GM18858 (cell line): ENCODE measurements around the gene ME3.

Experiments
- ATAC-seq: cut with Tn5 transposase; IDR thresholded peaks from one replicate; pipeline ENCODE4 v1.9.1; 2021; ENCODE audit not compliant: unreplicated experiment

Gene ME3

GRCh38 chr11:86519064-86519911, 153.1 kb downstream of the ME3 start:
- no peak for ATAC-seq

GRCh38 chr11:86518211-86518610, 154.2 kb downstream of the ME3 start:
- no peak for ATAC-seq

GRCh38 chr11:86517557-86517956, 154.9 kb downstream of the ME3 start:
- ATAC-seq: no peak

GRCh38 chr11:86515297-86516094, 156.9 kb downstream of the ME3 start:
- ATAC-seq: no peak

GRCh38 chr11:86514453-86514852, 158.0 kb downstream of the ME3 start:
- ATAC-seq: peak; percentile 45

- no peak for ATAC-seq
These were observed 158.6 kb downstream of the ME3 start for GRCh38 chr11:86513746-86514373.

GRCh38 chr11:86513138-86513537, 159.3 kb downstream of the ME3 start:
- no peak for ATAC-seq

- peak; percentile 83 for ATAC-seq
These were observed 161.3 kb downstream of the ME3 start for GRCh38 chr11:86511086-86511551.

GRCh38 chr11:86510674-86511073, 161.7 kb downstream of the ME3 start:
- no peak for ATAC-seq

GRCh38 chr11:86510097-86510496, 162.3 kb downstream of the ME3 start:
- no peak for ATAC-seq

GRCh38 chr11:86509588-86509974, 162.8 kb downstream of the ME3 start:
- ATAC-seq: no peak

GRCh38 chr11:86508604-86509587, 163.5 kb downstream of the ME3 start:
- no peak for ATAC-seq

- ATAC-seq: no peak
These were observed 165.1 kb downstream of the ME3 start for GRCh38 chr11:86507249-86507845.

GRCh38 chr11:86506235-86506634, 166.2 kb downstream of the ME3 start:
- no peak for ATAC-seq

- ATAC-seq: no peak
These were observed 169.3 kb downstream of the ME3 start for GRCh38 chr11:86503131-86503530.

GRCh38 chr11:86502137-86502642, 170.2 kb downstream of the ME3 start:
- ATAC-seq: no peak

- ATAC-seq: no peak
These were observed 171.8 kb downstream of the ME3 start for GRCh38 chr11:86500500-86501140.

- no peak for ATAC-seq
These were observed 172.7 kb downstream of the ME3 start for GRCh38 chr11:86499723-86500129.

GRCh38 chr11:86497836-86498235, 174.6 kb downstream of the ME3 start:
- no peak for ATAC-seq
